GM23248 (cell line): Measurements from ENCODE around the gene ETS1. TPM values are rescaled to one million over a fixed set of nuclear protein-coding genes. Genes with fewer than 3 reads are reported as not detected.

Source experiments
- DNase-seq: peaks from one replicate; pipeline ENCODE4 v3.0.0-alpha.2; 2015
- H2AFZ ChIP-seq: fragments of 200-600 bp; sonication (generic); 2 replicates; pipeline ENCODE4 v1.6.1; 2016; ENCODE audit warnings: antibody characterized with exemption
- H3F3A ChIP-seq: fragments of 200-600 bp; sonication (generic); 2 replicates; pipeline ENCODE4 v1.6.1; 2016; ENCODE audit warnings: mild to moderate bottlenecking, antibody characterized with exemption, mixed run types; ENCODE audit not compliant: insufficient read depth
- H3K27ac ChIP-seq: fragments of 200-600 bp; sonication (generic); 2 replicates; pipeline ENCODE4 v1.5.1; 2016; ENCODE audit warnings: mild to moderate bottlenecking
- H3K27me3 ChIP-seq: fragments of 200-600 bp; sonication (generic); replicated peaks from 2 replicates; pipeline ENCODE4 v1.6.1; 2016; ENCODE audit warnings: mild to moderate bottlenecking; ENCODE audit not compliant: insufficient read depth
- H3K36me3 ChIP-seq: fragments of 200-600 bp; sonication (generic); 2 replicates; pipeline ENCODE4 v1.6.1; 2016; ENCODE audit warnings: low read depth, mild to moderate bottlenecking
- H3K4me1 ChIP-seq: fragments of 200-600 bp; sonication (generic); 2 replicates; pipeline ENCODE4 v1.6.1; 2016; ENCODE audit warnings: mild to moderate bottlenecking; ENCODE audit not compliant: insufficient read depth
- H3K4me2 ChIP-seq: fragments of 200-600 bp; sonication (generic); one replicate; pipeline ENCODE4 v1.6.1; 2016; ENCODE audit warnings: mild to moderate bottlenecking; ENCODE audit not compliant: unreplicated experiment
- H3K4me3 ChIP-seq: fragments of 200-600 bp; sonication (generic); 2 replicates; pipeline ENCODE4 v1.5.1; 2016; ENCODE audit warnings: mild to moderate bottlenecking
- H3K79me2 ChIP-seq: fragments of 200-600 bp; sonication (generic); 2 replicates; pipeline ENCODE4 v1.6.1; 2016; ENCODE audit warnings: mild to moderate bottlenecking; ENCODE audit not compliant: insufficient read depth
- H3K9ac ChIP-seq: fragments of 200-600 bp; sonication (generic); 2 replicates; pipeline ENCODE4 v1.6.1; 2016; ENCODE audit warnings: mild to moderate bottlenecking
- H3K9me2 ChIP-seq: fragments of 200-600 bp; sonication (generic); 2 replicates; pipeline ENCODE4 v1.6.1; 2016; ENCODE audit warnings: mixed run types, mild to moderate bottlenecking, moderate library complexity; ENCODE audit not compliant: insufficient read depth
- H3K9me3 ChIP-seq: fragments of 200-600 bp; sonication (generic); one replicate; pipeline ENCODE4 v1.6.1; 2017; ENCODE audit warnings: low read depth
- H4K20me1 ChIP-seq: fragments of 200-600 bp; sonication (generic); 2 replicates; pipeline ENCODE4 v1.6.0; 2016; ENCODE audit not compliant: insufficient read depth
- EZH2 ChIP-seq: fragments of 200-600 bp; sonication (generic); IDR thresholded peaks from 2 replicates; pipeline ENCODE4 v1.6.1; 2018; ENCODE audit warnings: antibody characterized with exemption, mild to moderate bottlenecking; ENCODE audit not compliant: insufficient read depth, poor library complexity, severe bottlenecking
- EZH2phosphoT487 ChIP-seq: fragments of 200-600 bp; sonication (generic); IDR thresholded peaks from 2 replicates; pipeline ENCODE4 v1.6.1; 2018; ENCODE audit warnings: antibody characterized with exemption, moderate library complexity, mild to moderate bottlenecking, low read depth; ENCODE audit not compliant: insufficient read depth
- WGBS, 2 experiments: methylation state at CpG; one replicate each; pipeline ENCODE4 v1.1.6; 2015 to 2017; ENCODE audit warnings: low lambda C conversion rate in 2 of 2, low coverage in 1 of 2; ENCODE audit errors: missing lambda C conversion rate in 2 of 2; 5-methylcytosine and 5-hydroxymethylcytosine counted together
- in situ Hi-C: fragments of 300-500 bp; cut with MboI; formaldehyde crosslinking; loops from 2 replicates; pipeline ENCODE4 v1.15.0; 2020
- microRNA-seq: library from miRNA; unstranded; fragments of <30 nt; microRNA quantifications from one replicate; pipeline ENCODE4, GENCODE V29; 2016; ENCODE audit warnings: borderline number of aligned reads
- polyA plus RNA-seq: library from polyadenylated mRNA; unstranded; fragments of >200 nt; fragmentation: Nextera tagmentation; extraction: Ambion mirVana; gene quantifications from 2 replicates; pipeline ENCODE4 v1.2.1, GENCODE V29; 2016
- small RNA-seq: library from RNA; depleted of rRNA; stranded (forward); fragments of <200 nt; gene quantifications from one replicate; pipeline ENCODE3, GENCODE V24; 2014; ENCODE audit warnings: low read depth, low replicate concordance
- total RNA-seq: library from RNA; depleted of rRNA; stranded (reverse); fragments of >200 nt; shearing (Covaris generic); gene quantifications from 2 replicates; pipeline ENCODE4 v1.2.3, GENCODE V29; 2014; rRNA removed

The ETS1 gene
- total and polyA plus RNA-seq, 2 experiments from 2014 or later, result 19.9 to 61.0 TPM

GRCh38 chr11:128409476-128409875, 177.9 kb downstream of the ETS1 start:
- Histone ChIP-seq H3K79me2 (no peaks in the 10 kb centered on the region), H3K36me3 (no peaks in the 10 kb centered on the region), H2AFZ (no peak overlapping the region), H3F3A (peaks cover 45% of the 10 kb centered on the region), H4K20me1 (no peaks in the 10 kb centered on the region), H3K9me3 (no peaks in the 10 kb centered on the region), H3K4me2 (peak overlapping the region; percentile 51), H3K4me1 (peaks cover 45% of the 10 kb centered on the region), H3K9me2 (no peaks in the 10 kb centered on the region), H3K4me3 (no peak overlapping the region), H3K27ac (peak overlapping the region; percentile 66), H3K27me3 (no peaks in the 10 kb centered on the region), H3K9ac (peak overlapping the region; percentile 32)
- TF ChIP-seq EZH2phosphoT487 (no peak), EZH2 (no peak)
- 0% methylated on average over 2 of the region's 2 CpGs for WGBS, 2 experiments
- in situ Hi-C loops, result no loop called here
- DNase-seq, result peak; percentile 92

Small RNAs within 50 kb of the gene (microRNA-seq; reads per million reads assigned to microRNA genes)
- gene MIR6090, result not detected

Small RNAs within 50 kb of the gene (small RNA-seq; reads per million reads assigned to genes)
- gene MIR6090, result not detected

Other genes starting within 250 kb of the ETS1 start
- 12.1 and 22.3 TPM in 2 replicates for gene FLI1, start 106.5 kb upstream of the ETS1 start, total RNA-seq
- 15.5 and 16.8 TPM in 2 replicates for gene FLI1, start 106.5 kb upstream of the ETS1 start, polyA plus RNA-seq